ENCODE data around the gene TMX2. TPM values are rescaled to one million over a fixed set of nuclear protein-coding genes. Genes with fewer than 3 reads are reported as not detected.
A peak's percentile ranks its signal among the peaks of the same experiment; 100 is the strongest.
"Not testable (repeated sequence)": the region's sequence is repeated elsewhere in the genome, so short reads cannot be mapped to it uniquely, and the experiment has no call there.

The TMX2 gene
- total RNA-seq, 1 donor from 2014 or later = 70.4 TPM

- intact Hi-C loops (cut with DNase I) = no loop called here
- Histone ChIP-seq H3K36me3 (peaks cover 92% of the 10 kb centered on the region), H3K27ac (no peak overlapping the region), H3K27me3 (no peaks in the 10 kb centered on the region), H3K4me1 (no peaks in the 10 kb centered on the region), H3K9me3 (no peaks in the 10 kb centered on the region), H3K4me3 (no peak overlapping the region)
- ATAC-seq (peak; percentile 15), DNase-seq (no peak)
- no peak for TF ChIP-seq CTCF (IDR thresholded peaks at IDR 0.05)
Observed at GRCh38 chr11:57698843-57699365, 13.5 kb upstream of the TMX2 start.

GRCh38 chr11:57699813-57700212, 12.6 kb upstream of the TMX2 start:
- Histone ChIP-seq H3K4me1 (no peaks in the 10 kb centered on the region), H3K4me3 (no peak overlapping the region), H3K36me3 (peaks cover 92% of the 10 kb centered on the region), H3K27me3 (no peaks in the 10 kb centered on the region), H3K9me3 (no peaks in the 10 kb centered on the region), H3K27ac (no peak overlapping the region)
- ATAC-seq = no peak
- no peak for TF ChIP-seq CTCF (IDR thresholded peaks at IDR 0.05)
- intact Hi-C loops (cut with DNase I) = no loop called here
- no peak for DNase-seq

GRCh38 chr11:57700425-57700824, 12.0 kb upstream of the TMX2 start:
- H3K4me1 ChIP-seq = no peaks in the 10 kb centered on the region
- TF ChIP-seq CTCF (IDR thresholded peaks at IDR 0.05) = no peak
- H3K27ac ChIP-seq = no peak overlapping the region
- DNase-seq (no peak), ATAC-seq (no peak)
- no peaks in the 10 kb centered on the region for H3K27me3 ChIP-seq
- H3K4me3 ChIP-seq = no peak overlapping the region
- no peaks in the 10 kb centered on the region for H3K9me3 ChIP-seq
- peaks cover 90% of the 10 kb centered on the region for H3K36me3 ChIP-seq
- intact Hi-C loops (cut with DNase I) = no loop called here

- H3K36me3 ChIP-seq = peaks cover 63% of the 10 kb centered on the region
- H3K9me3 ChIP-seq = no peaks in the 10 kb centered on the region
- no peak overlapping the region for H3K4me3 ChIP-seq
- intact Hi-C loops (cut with DNase I) = no loop called here
- no peaks in the 10 kb centered on the region for H3K27me3 ChIP-seq
- DNase-seq = no peak
- no peak for ATAC-seq
- no peak for TF ChIP-seq CTCF (IDR thresholded peaks at IDR 0.05)
- H3K27ac ChIP-seq = no peak overlapping the region
- H3K4me1 ChIP-seq = no peaks in the 10 kb centered on the region
Observed at GRCh38 chr11:57703341-57703740, 9.1 kb upstream of the TMX2 start.

GRCh38 chr11:57704932-57705331, 7.5 kb upstream of the TMX2 start:
- TF ChIP-seq CTCF (IDR thresholded peaks at IDR 0.05) = no peak
- no peak for DNase-seq
- no peaks in the 10 kb centered on the region for H3K27me3 ChIP-seq
- no peak overlapping the region for H3K27ac ChIP-seq
- no peaks in the 10 kb centered on the region for H3K9me3 ChIP-seq
- ATAC-seq = no peak
- H3K4me3 ChIP-seq = no peak overlapping the region
- intact Hi-C loops (cut with DNase I) = no loop called here
- H3K36me3 ChIP-seq = peaks cover 47% of the 10 kb centered on the region
- no peaks in the 10 kb centered on the region for H3K4me1 ChIP-seq

GRCh38 chr11:57705432-57705831, 7.0 kb upstream of the TMX2 start:
- DNase-seq; intact Hi-C loops (cut with DNase I): not testable (repeated sequence)
- peaks cover 42% of the 10 kb centered on the region for H3K36me3 ChIP-seq

More at GRCh38 chr11:57705432-57705831, 7.0 kb upstream of the TMX2 start:
- H3K27ac ChIP-seq, H3K4me3 ChIP-seq, ATAC-seq, H3K27me3 ChIP-seq, H3K9me3 ChIP-seq, H3K4me1 ChIP-seq: not testable (repeated sequence)
